A549 (cell line): ENCODE measurements around the gene OTUD4.

ENCODE experiments used
- CBX8 ChIP-seq: fragments of 200-600 bp; sonication (generic); IDR thresholded peaks from 2 replicates; pipeline ENCODE4 v1.6.1; 2016
- CTCF ChIP-seq: fragments of >200 bp; sonication (Bioruptor Twin); formaldehyde crosslinking; IDR thresholded peaks from 3 replicates; pipeline ENCODE4 v1.5.1; 2016
- EP300 ChIP-seq, 2 experiments: fragments of >200 bp; sonication (Bioruptor Twin); formaldehyde crosslinking; IDR thresholded peaks; 2 replicates in 1 of 2; 3 replicates in 1 of 2; pipeline ENCODE4 v1.6.1; 2016 to 2017
- HDAC2 ChIP-seq: fragments of 200-600 bp; sonication (generic); IDR thresholded peaks from 2 replicates; pipeline ENCODE4 v1.6.1; 2016
- JUNB ChIP-seq: fragments of >200 bp; sonication (Bioruptor Twin); formaldehyde crosslinking; IDR thresholded peaks from 2 replicates; pipeline ENCODE4 v1.6.1; 2016
- KDM5A ChIP-seq: fragments of 200-600 bp; sonication (generic); IDR thresholded peaks from 2 replicates; pipeline ENCODE4 v1.6.1; 2016; ENCODE audit warnings: antibody characterized with exemption, mild to moderate bottlenecking
- MAFK ChIP-seq: fragments of 450-650 bp; IDR thresholded peaks from 2 replicates; pipeline ENCODE4 v1.6.1; 2014; ENCODE audit not compliant: partially characterized antibody
- NR3C1 ChIP-seq: fragments of >200 bp; sonication (Bioruptor Twin); formaldehyde crosslinking; IDR thresholded peaks from 3 replicates; pipeline ENCODE4 v1.6.1; 2017
- POLR2A ChIP-seq: IDR thresholded peaks from 2 replicates; pipeline ENCODE4 v1.6.1; 2012; ENCODE audit warnings: mild to moderate bottlenecking, low read length
- RAD21 ChIP-seq, 2 experiments: fragments of >200 bp in 1 of 2; sonication (Bioruptor Twin) in 1 of 2; formaldehyde crosslinking in 1 of 2; IDR thresholded peaks in 1 of 2; conservative IDR thresholded peaks in 1 of 2; 2 replicates in 1 of 2; 3 replicates in 1 of 2; pipeline ENCODE4 v1.6.1; 2012 to 2018; ENCODE audit warnings: inconsistent platforms in 1 of 2
- RFX5 ChIP-seq: fragments of 450-650 bp; IDR thresholded peaks from 2 replicates; pipeline ENCODE4 v1.7.1; 2014; ENCODE audit warnings: antibody characterized with exemption, mild to moderate bottlenecking, moderate library complexity
- ZC3H11A ChIP-seq: fragments of 450-650 bp; IDR thresholded peaks from 2 replicates; pipeline ENCODE4 v1.6.1; 2014; ENCODE audit warnings: antibody characterized with exemption, mild to moderate bottlenecking
- ZFP36 ChIP-seq: fragments of 450-650 bp; IDR thresholded peaks from 2 replicates; pipeline ENCODE4 v1.6.1; 2014; ENCODE audit warnings: borderline replicate concordance; ENCODE audit not compliant: partially characterized antibody
- TF ChIP-seq, protein P1 (sequence below): IDR thresholded peaks from 2 replicates; pipeline ENCODE4 v1.6.1; 2012

DNA sequence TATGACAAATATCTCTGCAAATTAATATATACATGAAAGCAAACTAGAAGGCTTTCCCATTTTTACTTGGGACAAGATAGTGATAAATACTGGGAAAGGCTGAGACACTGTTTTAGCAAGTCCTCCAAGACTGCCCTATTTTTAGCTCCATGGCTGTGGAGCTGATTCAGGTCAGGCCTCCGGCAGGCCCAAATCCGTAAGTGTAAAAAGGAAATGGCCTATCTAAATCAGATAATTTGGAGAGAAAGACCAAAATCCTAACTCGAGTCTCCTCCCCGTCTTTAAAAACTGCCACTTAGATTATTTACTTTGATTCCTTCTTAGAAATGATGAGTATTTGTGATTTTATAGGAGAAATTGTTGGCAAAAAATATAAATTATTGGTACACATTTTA lies 2.9 kb downstream of the OTUD4 start:
- TF ChIP-seq RAD21 (conservative IDR thresholded peaks at IDR 0.05 in 1 of 2, IDR thresholded peaks at IDR 0.05 in 1 of 2) (no peak), CBX8 (no peak), CTCF (no peak), EP300 (IDR thresholded peaks at IDR 0.05) (no peak), HDAC2 (no peak), ZFP36 (no peak), POLR2A (no peak), KDM5A (no peak), ZC3H11A (no peak), JUNB (no peak), MAFK (no peak), NR3C1 (no peak), RFX5 (no peak)
- TF ChIP-seq, protein P1, sequence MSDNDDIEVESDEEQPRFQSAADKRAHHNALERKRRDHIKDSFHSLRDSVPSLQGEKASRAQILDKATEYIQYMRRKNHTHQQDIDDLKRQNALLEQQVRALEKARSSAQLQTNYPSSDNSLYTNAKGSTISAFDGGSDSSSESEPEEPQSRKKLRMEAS = no peak
